8988T (cell line): Measurements from ENCODE around the gene CREBBP.

Experiments used
- DNase-seq: peaks from one replicate; pipeline ENCODE4 v3.0.0; 2011

Gene CREBBP

GRCh38 chr16:3792472-3793012 is 88.0 kb downstream of the CREBBP start:
- DNase-seq: no peak

GRCh38 chr16:3791701-3792100 is 88.8 kb downstream of the CREBBP start:
- no peak for DNase-seq

GRCh38 chr16:3789375-3790099 is 91.0 kb downstream of the CREBBP start:
- no peak for DNase-seq

GRCh38 chr16:3788711-3789374 is 91.7 kb downstream of the CREBBP start:
- no peak for DNase-seq

- DNase-seq: no peak
These were observed 92.4 kb downstream of the CREBBP start for GRCh38 chr16:3787924-3788661.

- no peak for DNase-seq
These were observed 95.1 kb downstream of the CREBBP start for GRCh38 chr16:3785413-3785812.

- no peak for DNase-seq
These were observed 97.0 kb downstream of the CREBBP start for GRCh38 chr16:3783516-3783915.

- no peak for DNase-seq
These were observed 97.9 kb downstream of the CREBBP start for GRCh38 chr16:3782566-3782965.

- DNase-seq: no peak
These were observed 99.1 kb downstream of the CREBBP start for GRCh38 chr16:3781421-3781820.

GRCh38 chr16:3780570-3780969 is 99.9 kb downstream of the CREBBP start:
- DNase-seq: no peak

- no peak for DNase-seq
These were observed 104.2 kb downstream of the CREBBP start for GRCh38 chr16:3776316-3776715.

- no peak for DNase-seq
These were observed 105.7 kb downstream of the CREBBP start for GRCh38 chr16:3774819-3775218.

GRCh38 chr16:3774156-3774767 is 106.3 kb downstream of the CREBBP start:
- no peak for DNase-seq

- no peak for DNase-seq
These were observed 106.8 kb downstream of the CREBBP start for GRCh38 chr16:3773663-3774062.

- DNase-seq: no peak
These were observed 109.0 kb downstream of the CREBBP start for GRCh38 chr16:3771513-3771912.

GRCh38 chr16:3770530-3770929 is 110.0 kb downstream of the CREBBP start:
- DNase-seq: no peak

- DNase-seq: no peak
These were observed 110.6 kb downstream of the CREBBP start for GRCh38 chr16:3769942-3770341.

- DNase-seq: no peak
These were observed 111.5 kb downstream of the CREBBP start for GRCh38 chr16:3769013-3769412.

GRCh38 chr16:3767333-3767986 is 113.1 kb downstream of the CREBBP start:
- DNase-seq: no peak

GRCh38 chr16:3766177-3766576 is 114.3 kb downstream of the CREBBP start:
- DNase-seq: no peak

- DNase-seq: no peak
These were observed 116.1 kb downstream of the CREBBP start for GRCh38 chr16:3764409-3764808.

GRCh38 chr16:3762107-3762750 is 118.3 kb downstream of the CREBBP start:
- no peak for DNase-seq
